IMR-90 (cell line): ENCODE results near the gene SRGAP3. TPM values are rescaled to one million over a fixed set of nuclear protein-coding genes. Genes with fewer than 3 reads are reported as not detected.

Source experiments
- ATAC-seq: fragments of 200-7000 bp; cut with Tn5 transposase; 2 replicates; pipeline ENCODE4 v1.9.1; 2020; ENCODE audit warnings: low read depth, mild to moderate bottlenecking, moderate library complexity
- BruUV-seq: library from RNA; stranded (reverse); fragments of 400-500 nt; replicated peaks from 2 replicates; lab custom pipeline; 2021; lab: Mats Ljungman, UMichigan
- CTCF ChIA-PET: fragments of 300-600 bp; formaldehyde crosslinking; extraction: SDS; loops from one replicate; lab custom pipeline; 2021; ENCODE audit warnings: antibody characterized with exemption; lab: Yijun Ruan, JAX
- POLR2A ChIA-PET: fragments of 300-600 bp; sonication (Branson Sonifier 250); formaldehyde crosslinking; loops from one replicate; lab custom pipeline; 2022; ENCODE audit warnings: antibody characterized with exemption; ENCODE audit not compliant: unreplicated experiment; lab: Charles Lee
- DNase-seq: peaks from one replicate; pipeline ENCODE4 v3.0.0; 2013
- H2AFZ ChIP-seq: replicated peaks from 2 replicates; pipeline ENCODE3; 2013; ENCODE audit warnings: low read length, mild to moderate bottlenecking; ENCODE audit not compliant: poor library complexity
- H2AK5ac ChIP-seq: 2 replicates; pipeline ENCODE4 v1.6.1; 2013; ENCODE audit warnings: low read depth, low read length, inconsistent platforms
- H2AK9ac ChIP-seq: replicated peaks from 2 replicates; pipeline ENCODE3; 2013; ENCODE audit warnings: mild to moderate bottlenecking, low read depth, low read length, moderate library complexity; ENCODE audit not compliant: poor library complexity
- H2BK120ac ChIP-seq: 2 replicates; pipeline ENCODE4 v1.6.1; 2013; ENCODE audit warnings: low read depth, low read length, inconsistent platforms
- H2BK15ac ChIP-seq: 3 replicates; pipeline ENCODE4 v1.6.1; 2013; ENCODE audit warnings: low read depth, low read length, inconsistent platforms
- H2BK20ac ChIP-seq: 2 replicates; pipeline ENCODE4 v1.6.1; 2013; ENCODE audit warnings: low read depth, mild to moderate bottlenecking, inconsistent platforms, low read length, moderate library complexity
- H2BK5ac ChIP-seq: 2 replicates; pipeline ENCODE4 v1.6.1; 2013; ENCODE audit warnings: mild to moderate bottlenecking, low read depth, low read length, inconsistent platforms; ENCODE audit not compliant: poor library complexity, severe bottlenecking
- H3K14ac ChIP-seq: replicated peaks from 2 replicates; pipeline ENCODE4 v1.6.1; 2013; ENCODE audit warnings: low read depth, low read length, inconsistent platforms
- H3K18ac ChIP-seq: 2 replicates; pipeline ENCODE4 v1.6.1; 2013; ENCODE audit warnings: low read depth, low read length, control low read depth
- H3K23ac ChIP-seq: 2 replicates; pipeline ENCODE4 v1.6.1; 2013; ENCODE audit warnings: low read depth, low read length, inconsistent platforms
- H3K27ac ChIP-seq: 2 replicates; pipeline ENCODE4 v1.5.1; 2013; ENCODE audit warnings: mild to moderate bottlenecking, control low read depth, low read length; ENCODE audit not compliant: insufficient read depth
- H3K27me3 ChIP-seq: 2 replicates; pipeline ENCODE4 v1.6.1; 2013; ENCODE audit warnings: low read length; ENCODE audit not compliant: control insufficient read depth, insufficient read depth
- H3K36me3 ChIP-seq: 2 replicates; pipeline ENCODE4 v1.6.1; 2013; ENCODE audit warnings: low read length, mixed read lengths; ENCODE audit not compliant: control insufficient read depth, insufficient read depth
- H3K4ac ChIP-seq: 2 replicates; pipeline ENCODE4 v1.6.1; 2013; ENCODE audit warnings: low read depth, low read length, inconsistent platforms
- H3K4me1 ChIP-seq: 2 replicates; pipeline ENCODE4 v1.6.1; 2013; ENCODE audit warnings: low read length, mixed read lengths; ENCODE audit not compliant: control insufficient read depth, insufficient read depth
- H3K4me2 ChIP-seq: 2 replicates; pipeline ENCODE4 v1.6.1; 2013; ENCODE audit warnings: low read depth, mild to moderate bottlenecking, control low read depth, low read length, moderate library complexity
- H3K4me3 ChIP-seq: 2 replicates; pipeline ENCODE4 v1.5.1; 2013; ENCODE audit warnings: low read depth, mild to moderate bottlenecking, control low read depth, low read length, moderate library complexity; ENCODE audit not compliant: insufficient read depth
- H3K56ac ChIP-seq: 2 replicates; pipeline ENCODE4 v1.6.1; 2013; ENCODE audit warnings: low read length, inconsistent platforms; ENCODE audit not compliant: insufficient read depth; ENCODE audit errors: extremely low read depth
- H3K79me1 ChIP-seq, 2 experiments: 2 replicates each; pipeline ENCODE4 v1.6.1; 2013; ENCODE audit warnings: low read length in 2 of 2, inconsistent platforms in 1 of 2, low read depth in 1 of 2
- H3K9ac ChIP-seq: 2 replicates; pipeline ENCODE4 v1.6.1; 2013; ENCODE audit warnings: low read depth, low read length, control low read depth
- H3K9me1 ChIP-seq: 2 replicates; pipeline ENCODE4 v1.6.1; 2013; ENCODE audit warnings: low read length, inconsistent platforms; ENCODE audit not compliant: insufficient read depth
- H3K9me3 ChIP-seq: 2 replicates; pipeline ENCODE4 v1.6.1; 2013; ENCODE audit warnings: low read length; ENCODE audit not compliant: control insufficient read depth, insufficient read depth
- H4K20me1 ChIP-seq: 2 replicates; pipeline ENCODE4 v1.6.1; 2013; ENCODE audit warnings: low read length, inconsistent platforms; ENCODE audit not compliant: insufficient read depth
- H4K5ac ChIP-seq: 2 replicates; pipeline ENCODE4 v1.6.1; 2013; ENCODE audit warnings: mild to moderate bottlenecking, low read depth, low read length, control low read depth
- H4K8ac ChIP-seq, 2 experiments: 2 replicates each; pipeline ENCODE4 v1.6.1; 2013; ENCODE audit warnings: low read depth in 2 of 2, low read length in 2 of 2, control low read depth in 1 of 2, inconsistent platforms in 1 of 2
- H4K91ac ChIP-seq: 2 replicates; pipeline ENCODE4 v1.6.1; 2013; ENCODE audit warnings: low read depth, low read length, inconsistent platforms; ENCODE audit not compliant: insufficient read depth
- BHLHE40 ChIP-seq: fragments of 150-350 bp; IDR thresholded peaks from 2 replicates; pipeline ENCODE4 v1.6.1; 2016; ENCODE audit warnings: mild to moderate bottlenecking, low read depth, low read length
- CTCF ChIP-seq: conservative IDR thresholded peaks from 2 replicates; pipeline ENCODE4 v1.5.1; 2012; ENCODE audit warnings: mild to moderate bottlenecking, low read depth, low read length, improper control_type of control experiment
- ELK1 ChIP-seq: fragments of 150-350 bp; IDR thresholded peaks from 2 replicates; pipeline ENCODE4 v1.6.1; 2016; ENCODE audit warnings: low read depth, mild to moderate bottlenecking, low read length, moderate library complexity, borderline replicate concordance
- MAFK ChIP-seq: IDR thresholded peaks from 2 replicates; pipeline ENCODE4 v1.6.1; 2012; ENCODE audit warnings: low read depth, low read length, improper control_type of control experiment
- MAZ ChIP-seq: IDR thresholded peaks from 2 replicates; pipeline ENCODE4 v1.6.1; 2012; ENCODE audit warnings: low read depth, mild to moderate bottlenecking, low read length, improper control_type of control experiment, moderate library complexity, borderline replicate concordance
- MXI1 ChIP-seq: IDR thresholded peaks from 2 replicates; pipeline ENCODE4 v1.6.1; 2012; ENCODE audit warnings: low read depth, mild to moderate bottlenecking, low read length, moderate library complexity, borderline replicate concordance
- POLR2A ChIP-seq: IDR thresholded peaks from 2 replicates; pipeline ENCODE4 v1.6.1; 2012; ENCODE audit warnings: mild to moderate bottlenecking, low read depth, low read length
- RAD21 ChIP-seq: IDR thresholded peaks from 2 replicates; pipeline ENCODE4 v1.6.1; 2012; ENCODE audit warnings: low read length, improper control_type of control experiment
- RFX5 ChIP-seq: IDR thresholded peaks from 2 replicates; pipeline ENCODE4 v1.8.0; 2012; ENCODE audit warnings: low read depth, mild to moderate bottlenecking, low read length, moderate library complexity
- WGBS, 2 experiments: methylation state at CpG; one replicate each; pipeline versions ENCODE4 v1.1.5 to v1.1.7; 2013; ENCODE audit warnings: missing lambda C conversion rate in 2 of 2; ENCODE audit not compliant: insufficient read length in 1 of 2; ENCODE audit errors: extremely low coverage in 2 of 2; 5-methylcytosine and 5-hydroxymethylcytosine counted together
- dilution Hi-C: fragments of 300-500 bp; cut with HindIII; formaldehyde crosslinking; loops from one replicate; pipeline ENCODE4 v1.14.3; 2018; ENCODE audit warnings: low sequenced_read_pairs; ENCODE audit not compliant: unreplicated experiment
- in situ Hi-C: fragments of 300-500 bp; cut with MboI; formaldehyde crosslinking; loops from 3 replicates; pipeline ENCODE4 v1.14.3; 2019; ENCODE audit warnings: low sequenced_read_pairs, inconsistent platforms, mixed read lengths
- intact Hi-C: fragments of 100-400 bp; cut with micrococcal nuclease; formaldehyde crosslinking; loops from 2 replicates; pipeline ENCODE4 v1.10.0; 2022
- polyA plus RNA-seq, 3 experiments: library from polyadenylated mRNA; depleted of rRNA; stranded (reverse); fragments of >200 nt; gene quantifications; 2 replicates each; pipeline ENCODE4 v1.2.3, GENCODE V29; 2012; ENCODE audit warnings: low replicate concordance in 1 of 3
- total RNA-seq: library from RNA; depleted of rRNA; stranded (reverse); fragments of >200 nt; gene quantifications from 2 replicates; pipeline ENCODE4 v1.2.3, GENCODE V29; 2012

Gene SRGAP3
- total and polyA plus RNA-seq, 2 of the 4 experiments (the other 2 are of a cell fraction): 0.68 to 1.4 TPM

GRCh38 chr3:9167222-9167621 is 82.2 kb downstream of the SRGAP3 start:
- ATAC-seq (no peak), DNase-seq (no peak)
- no peak overlapping the region for H3K23ac ChIP-seq
- H3K9me3 ChIP-seq: no peaks in the 10 kb centered on the region
- no peak overlapping the region for H2BK120ac ChIP-seq
- no peak overlapping the region for H3K4ac ChIP-seq
- BruUV-seq: no TSS peak
- dilution Hi-C loops: no loop called here
- no peak overlapping the region for H3K18ac ChIP-seq
- ChIA-PET POLR2A (no interaction called here), CTCF (no interaction called here)
- H3K27ac ChIP-seq: no peak overlapping the region
- no peak overlapping the region for H2AFZ ChIP-seq
- H2BK20ac ChIP-seq: no peak overlapping the region
- no peak overlapping the region for H4K8ac ChIP-seq
- WGBS, 2 experiments: no CpG with 5 or more reads among the region's 2 CpGs
- no peak overlapping the region for H4K5ac ChIP-seq
- no peak overlapping the region for H2BK5ac ChIP-seq
- H2AK9ac ChIP-seq: no peak overlapping the region
- no peaks in the 10 kb centered on the region for H3K36me3 ChIP-seq
- H3K4me1 ChIP-seq: no peaks in the 10 kb centered on the region
- H3K56ac ChIP-seq: no peak overlapping the region
- H2AK5ac ChIP-seq: no peak overlapping the region
- in situ Hi-C loops: no loop called here
- no peak overlapping the region for H3K14ac ChIP-seq
- H3K4me2 ChIP-seq: no peak overlapping the region
- H3K9ac ChIP-seq: no peak overlapping the region
- peaks cover 2% of the 10 kb centered on the region; the same call in 1 of the 2 replicates for H3K27me3 ChIP-seq
- no peak overlapping the region for H3K4me3 ChIP-seq
- TF ChIP-seq POLR2A (no peak), CTCF (no peak), RFX5 (no peak), MXI1 (no peak), RAD21 (no peak), ELK1 (no peak), MAZ (no peak), BHLHE40 (no peak), MAFK (no peak)
- intact Hi-C loops: no loop called here
- no peak overlapping the region for H2BK15ac ChIP-seq
- no peaks in the 10 kb centered on the region for H4K20me1 ChIP-seq
- no peak overlapping the region for H4K91ac ChIP-seq
- no peaks in the 10 kb centered on the region for H3K9me1 ChIP-seq
- H3K79me1 ChIP-seq: no peaks in the 10 kb centered on the region
